Ectodermal cell (in vitro differentiated cells): Measurements from ENCODE around the gene VEPH1.

Experiments used
- H3K27ac ChIP-seq: 2 replicates; pipeline ENCODE4 v1.7.0; 2013; ENCODE audit warnings: mild to moderate bottlenecking, low read depth, low read length; ENCODE audit not compliant: insufficient read depth, poor library complexity, severe bottlenecking
- H3K27me3 ChIP-seq: 2 replicates; pipeline ENCODE4 v1.7.0; 2013; ENCODE audit warnings: mild to moderate bottlenecking, low read length; ENCODE audit not compliant: insufficient read depth, control insufficient read depth, poor library complexity, severe bottlenecking
- H3K36me3 ChIP-seq: one replicate; pipeline ENCODE4 v1.7.0; 2013; ENCODE audit warnings: low read length; ENCODE audit not compliant: control insufficient read depth, insufficient read depth
- H3K4me1 ChIP-seq: one replicate; pipeline ENCODE4 v1.7.0; 2013; ENCODE audit warnings: low read length; ENCODE audit not compliant: control insufficient read depth, insufficient read depth
- H3K4me3 ChIP-seq: 2 replicates; pipeline ENCODE4 v1.7.0; 2013; ENCODE audit warnings: low read depth, low read length, control low read depth; ENCODE audit not compliant: insufficient read depth
- H3K9me3 ChIP-seq: 2 replicates; pipeline ENCODE4 v1.7.0; 2013; ENCODE audit warnings: mild to moderate bottlenecking, low read length, moderate library complexity; ENCODE audit not compliant: control insufficient read depth
- WGBS, 2 experiments: methylation state at CpG; one replicate each; pipeline ENCODE4 v1.1.7; 2013; ENCODE audit warnings: missing lambda C conversion rate in 2 of 2; 5-methylcytosine and 5-hydroxymethylcytosine counted together

Gene VEPH1

GRCh38 chr3:157375342-157375986 lies 127.8 kb downstream of the VEPH1 start:
- no peaks in the 10 kb centered on the region for H3K9me3 ChIP-seq
- WGBS, 2 experiments: 90 to 92% methylated on average over 4 of the region's 4 CpGs
- H3K36me3 ChIP-seq: no peaks in the 10 kb centered on the region
- no peaks in the 10 kb centered on the region for H3K27me3 ChIP-seq
- peaks cover 28% of the 10 kb centered on the region for H3K4me1 ChIP-seq
- H3K27ac ChIP-seq: no peak overlapping the region
- no peak overlapping the region for H3K4me3 ChIP-seq

GRCh38 chr3:157374933-157375332 lies 128.3 kb downstream of the VEPH1 start:
- Histone ChIP-seq H3K27ac (no peak overlapping the region), H3K4me1 (peaks cover 30% of the 10 kb centered on the region), H3K36me3 (no peaks in the 10 kb centered on the region), H3K27me3 (no peaks in the 10 kb centered on the region), H3K4me3 (no peak overlapping the region), H3K9me3 (no peaks in the 10 kb centered on the region)
- 90 to 94% methylated on average over 3 of the region's 3 CpGs for WGBS, 2 experiments

- 89 to 92% methylated on average over 4 to 6 of the region's 6 CpGs for WGBS, 2 experiments
- Histone ChIP-seq H3K27me3 (no peaks in the 10 kb centered on the region), H3K36me3 (no peaks in the 10 kb centered on the region), H3K27ac (no peak overlapping the region), H3K9me3 (no peaks in the 10 kb centered on the region), H3K4me1 (peaks cover 28% of the 10 kb centered on the region), H3K4me3 (no peak overlapping the region)
Observed at GRCh38 chr3:157373783-157374182, 129.4 kb downstream of the VEPH1 start.

- Histone ChIP-seq H3K36me3 (no peaks in the 10 kb centered on the region), H3K4me3 (no peak overlapping the region), H3K9me3 (no peaks in the 10 kb centered on the region), H3K27ac (no peak overlapping the region), H3K4me1 (peaks cover 14% of the 10 kb centered on the region), H3K27me3 (no peaks in the 10 kb centered on the region)
- WGBS, 2 experiments: 95 to 100% methylated on average over 1 to 2 of the region's 2 CpGs
Observed at GRCh38 chr3:157370867-157371266, 132.3 kb downstream of the VEPH1 start.

- no peak overlapping the region for H3K4me3 ChIP-seq
- no peak overlapping the region for H3K27ac ChIP-seq
- WGBS, 2 experiments: 19 to 36% methylated on average over 3 to 4 of the region's 4 CpGs
- H3K4me1 ChIP-seq: peaks cover 11% of the 10 kb centered on the region
- H3K27me3 ChIP-seq: no peaks in the 10 kb centered on the region
- no peaks in the 10 kb centered on the region for H3K36me3 ChIP-seq
- no peaks in the 10 kb centered on the region for H3K9me3 ChIP-seq
Observed at GRCh38 chr3:157369727-157370421, 133.3 kb downstream of the VEPH1 start.

- WGBS, 2 experiments: 93 to 94% methylated on average over 3 of the region's 3 CpGs
Observed at GRCh38 chr3:157368171-157368570, 135.0 kb downstream of the VEPH1 start.

GRCh38 chr3:157363393-157363792 lies 139.8 kb downstream of the VEPH1 start:
- H3K27ac ChIP-seq: no peak overlapping the region
- H3K27me3 ChIP-seq: no peaks in the 10 kb centered on the region
- 96% methylated on average over 3 of the region's 3 CpGs for WGBS, 2 experiments
- H3K4me3 ChIP-seq: no peak overlapping the region
- no peaks in the 10 kb centered on the region for H3K4me1 ChIP-seq
- no peaks in the 10 kb centered on the region for H3K36me3 ChIP-seq
- no peaks in the 10 kb centered on the region for H3K9me3 ChIP-seq

More at GRCh38 chr3:157368171-157368570, 135.0 kb downstream of the VEPH1 start:
- H3K4me1 ChIP-seq: peaks cover 4% of the 10 kb centered on the region
- H3K4me3 ChIP-seq: no peak overlapping the region
- no peaks in the 10 kb centered on the region for H3K9me3 ChIP-seq
- no peak overlapping the region for H3K27ac ChIP-seq
- no peaks in the 10 kb centered on the region for H3K27me3 ChIP-seq
- H3K36me3 ChIP-seq: no peaks in the 10 kb centered on the region

GRCh38 chr3:157362348-157362747 lies 140.9 kb downstream of the VEPH1 start:
- Histone ChIP-seq H3K27me3 (no peaks in the 10 kb centered on the region), H3K27ac (no peak overlapping the region), H3K36me3 (no peaks in the 10 kb centered on the region), H3K4me1 (no peaks in the 10 kb centered on the region), H3K9me3 (no peaks in the 10 kb centered on the region), H3K4me3 (no peak overlapping the region)
- WGBS, 2 experiments: 95 to 100% methylated on average over 2 of the region's 2 CpGs

GRCh38 chr3:157360044-157360443 lies 143.2 kb downstream of the VEPH1 start:
- Histone ChIP-seq H3K9me3 (no peaks in the 10 kb centered on the region), H3K4me1 (no peaks in the 10 kb centered on the region), H3K4me3 (no peak overlapping the region), H3K36me3 (no peaks in the 10 kb centered on the region), H3K27me3 (no peaks in the 10 kb centered on the region), H3K27ac (no peak overlapping the region)
- WGBS, 2 experiments: 87 to 96% methylated on average over 2 of the region's 2 CpGs

GRCh38 chr3:157356541-157356940 lies 146.7 kb downstream of the VEPH1 start:
- H3K27ac ChIP-seq: no peak overlapping the region
- H3K9me3 ChIP-seq: no peaks in the 10 kb centered on the region
- no peaks in the 10 kb centered on the region for H3K36me3 ChIP-seq
- H3K27me3 ChIP-seq: no peaks in the 10 kb centered on the region
- 100% methylated on average over 1 of the region's 1 CpG; no CpG with 5 or more reads in 1 of the 2 experiments for WGBS, 2 experiments
- H3K4me3 ChIP-seq: no peak overlapping the region
- H3K4me1 ChIP-seq: no peaks in the 10 kb centered on the region
